ENCODE results near the gene CDK11B.
"Not testable (repeated sequence)": the region's sequence is repeated elsewhere in the genome, so short reads cannot be mapped to it uniquely, and the experiment has no call there.

The CDK11B gene

GRCh38 chr1:1683104-1683905 is 24.5 kb upstream of the CDK11B start:
- DNase-seq (ENCODE audit: low read depth): no peak

- DNase-seq (ENCODE audit: low read depth): no peak
Measured at GRCh38 chr1:1680912-1681273, 22.1 kb upstream of the CDK11B start.

DNA sequence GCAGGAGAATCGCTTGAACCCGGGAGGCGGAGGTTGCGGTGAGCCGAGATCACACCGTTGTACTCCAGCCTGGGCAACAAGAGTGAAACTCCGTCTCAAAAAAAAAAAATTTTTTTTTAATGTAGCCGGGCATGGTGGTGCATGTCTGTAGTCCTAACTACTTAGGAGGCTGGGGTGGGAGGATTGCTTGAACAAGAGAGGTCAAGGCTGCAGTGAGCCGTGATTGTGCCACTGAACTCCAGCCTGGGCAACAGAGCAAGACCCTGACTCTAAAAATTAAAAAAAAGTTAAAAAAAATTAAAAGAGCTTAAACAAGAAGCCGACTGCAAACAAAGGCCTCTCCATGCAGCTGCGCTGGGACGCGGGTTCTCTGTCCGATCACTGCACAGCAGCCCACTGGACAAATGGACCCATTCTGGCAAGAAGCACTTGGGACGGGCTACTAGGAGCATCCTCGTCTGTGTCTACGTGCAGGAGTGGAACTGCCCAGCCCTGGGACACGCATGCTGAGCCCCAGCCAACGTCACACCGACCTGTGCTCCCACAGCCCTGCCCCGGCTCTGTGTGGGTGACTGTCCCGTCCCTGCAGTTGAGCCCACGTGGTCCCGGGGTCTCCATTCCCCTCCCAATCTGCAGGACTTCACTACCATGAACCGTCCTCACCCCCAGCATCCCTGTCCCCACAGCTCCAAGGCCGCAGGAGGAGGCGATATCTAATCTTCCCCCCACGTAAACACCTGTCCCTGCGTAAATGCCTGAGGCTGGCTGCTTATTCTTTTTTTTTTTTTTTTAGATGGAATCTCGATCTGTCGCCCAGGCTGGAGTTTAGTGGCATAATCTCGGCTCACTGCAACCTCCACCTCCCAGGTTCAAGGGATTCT is 21.5 kb upstream of the CDK11B start:
- DNase-seq (ENCODE audit: low read depth): no peak

- DNase-seq (ENCODE audit: low read depth): no peak
Measured at GRCh38 chr1:1678581-1679380, 20.0 kb upstream of the CDK11B start.

DNA sequence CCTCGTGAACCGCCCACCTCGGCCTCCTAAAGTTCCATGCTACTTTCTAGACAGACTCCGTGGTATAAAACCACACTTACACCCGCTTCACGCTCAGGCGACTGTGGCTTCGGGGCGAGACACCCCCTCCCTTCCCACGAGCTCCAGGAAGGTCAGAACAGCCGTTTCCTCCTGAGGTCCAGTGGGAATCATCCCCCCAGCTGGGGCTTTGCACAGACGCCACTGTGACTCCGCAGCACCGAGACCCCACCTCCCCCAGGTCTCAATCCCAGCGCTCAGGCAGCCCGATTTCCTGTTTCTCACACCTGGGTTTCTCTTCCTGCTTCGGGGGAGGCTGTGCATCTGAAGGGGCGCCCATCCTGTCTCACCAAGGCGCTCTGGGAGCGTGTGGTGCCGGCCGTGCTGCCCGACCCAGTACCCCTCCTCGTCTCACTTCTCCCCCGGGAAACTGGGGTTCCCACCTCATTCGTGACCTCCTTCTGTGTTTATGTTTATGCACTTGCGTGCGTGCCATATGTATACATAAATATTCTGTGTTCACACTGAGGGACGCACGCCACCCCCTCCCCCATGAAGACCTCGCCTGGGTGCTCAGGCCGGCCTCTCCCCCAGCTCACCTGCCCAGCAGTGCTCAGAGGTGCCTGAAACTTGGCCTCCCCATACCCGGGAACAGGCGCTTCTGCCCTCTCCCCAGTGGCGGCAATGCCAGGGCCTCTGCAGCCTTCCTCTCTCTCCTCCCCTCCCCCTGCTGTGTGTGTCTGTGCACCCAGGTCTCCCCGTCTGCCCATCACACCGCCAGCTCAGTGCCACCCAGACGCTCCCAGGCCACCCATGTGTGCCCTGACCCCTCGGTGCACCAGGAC is 19.1 kb upstream of the CDK11B start:
- DNase-seq (ENCODE audit: low read depth): no peak

DNA sequence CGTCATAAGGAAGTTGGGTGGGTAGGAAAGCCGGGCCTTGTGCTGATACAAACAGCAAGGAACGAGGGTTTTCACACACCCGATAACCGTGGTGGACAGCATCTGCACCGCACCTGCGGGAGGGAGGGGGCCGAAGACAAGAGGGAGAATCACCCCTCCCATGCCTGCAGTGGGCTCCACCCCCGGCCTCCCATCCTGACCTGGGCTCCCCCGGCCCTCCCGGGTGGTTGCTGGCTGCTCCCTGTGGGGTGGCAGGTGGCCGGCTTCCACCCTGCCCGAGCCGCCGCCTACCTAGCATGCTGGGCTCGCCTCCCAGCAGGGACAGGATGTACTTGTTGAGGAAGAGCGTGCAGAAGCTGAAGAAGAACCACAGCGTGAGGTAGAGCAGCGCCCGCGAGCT is 17.3 kb upstream of the CDK11B start:
- DNase-seq (ENCODE audit: low read depth): not testable (repeated sequence)

- DNase-seq (ENCODE audit: low read depth): not testable (repeated sequence)
Measured at GRCh38 chr1:1675218-1675617, 16.4 kb upstream of the CDK11B start.

DNA sequence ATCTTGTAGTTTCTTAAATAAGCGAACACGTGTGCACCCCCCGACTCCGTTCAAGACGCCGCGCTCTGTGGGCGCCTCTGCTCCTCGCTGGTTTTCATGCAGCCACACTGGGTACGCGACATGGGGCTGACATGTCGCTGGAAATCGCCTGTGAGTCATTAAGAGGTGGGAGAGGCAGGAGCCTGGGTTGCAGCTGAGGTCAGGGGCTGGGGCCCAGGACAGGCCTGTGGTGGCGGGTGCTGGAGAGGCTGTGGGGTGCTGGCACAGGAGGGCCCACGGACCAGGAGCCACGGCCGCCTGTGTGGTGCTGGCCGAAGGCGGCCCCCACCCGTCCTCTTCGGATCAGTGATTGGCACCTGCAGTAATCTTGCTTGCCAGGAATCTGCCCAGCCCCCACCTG is 16.0 kb upstream of the CDK11B start:
- DNase-seq (ENCODE audit: low read depth): not testable (repeated sequence)

- DNase-seq (ENCODE audit: low read depth): no peak
Measured at GRCh38 chr1:1672181-1672965, 13.6 kb upstream of the CDK11B start.

- no peak for DNase-seq (ENCODE audit: low read depth)
Measured at GRCh38 chr1:1671365-1672119, 12.7 kb upstream of the CDK11B start.

GRCh38 chr1:1670866-1671265 is 12.1 kb upstream of the CDK11B start:
- no peak for DNase-seq (ENCODE audit: low read depth)

DNA sequence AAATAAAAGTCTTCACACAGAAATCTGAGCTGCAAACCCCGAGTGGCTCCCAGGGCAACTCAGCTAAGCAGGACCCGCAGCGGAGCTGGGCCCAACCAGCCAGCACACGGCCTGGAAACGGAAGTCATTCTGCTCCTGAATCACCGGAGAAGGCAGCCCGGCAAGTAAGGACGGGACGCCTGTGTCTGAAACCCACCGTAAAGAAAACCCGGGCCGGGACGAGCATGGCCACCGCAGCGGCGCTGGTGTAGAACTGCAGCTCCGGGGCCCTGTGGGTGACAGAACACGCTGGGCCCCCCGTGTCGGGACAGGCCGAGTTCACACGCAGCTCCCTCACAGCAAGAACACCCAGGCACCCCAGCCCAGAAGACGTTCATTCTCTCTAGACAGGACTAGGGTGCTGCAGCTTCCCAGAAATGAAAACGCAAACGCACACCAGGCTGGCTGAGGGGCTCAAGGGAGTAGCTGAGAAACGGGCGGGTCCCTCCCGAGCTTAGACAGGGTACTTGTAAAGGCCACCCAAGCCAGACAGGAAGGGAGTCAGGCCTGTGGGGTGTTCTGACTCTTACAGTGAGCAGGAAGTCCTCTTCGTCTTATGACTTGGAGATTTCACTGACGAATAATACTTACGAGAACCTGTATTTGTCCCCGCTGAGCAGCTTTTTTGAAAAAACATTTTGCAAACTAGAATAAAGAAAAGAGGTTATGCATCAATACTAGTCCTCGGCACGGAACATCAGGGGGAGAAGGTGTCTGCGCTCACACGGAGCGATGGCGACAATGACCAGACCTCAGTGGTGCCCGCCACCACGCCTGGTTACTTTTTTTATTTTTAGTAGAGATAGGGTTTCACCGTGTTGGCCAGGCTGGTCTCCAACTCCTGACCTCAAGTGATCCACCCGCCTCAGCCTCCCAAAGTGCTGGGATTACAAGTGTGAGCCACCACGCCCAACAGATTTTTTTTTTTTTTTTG is 10.9 kb upstream of the CDK11B start:
- DNase-seq (ENCODE audit: low read depth): no peak

GRCh38 chr1:1666526-1666925 is 7.7 kb upstream of the CDK11B start:
- no peak for DNase-seq (ENCODE audit: low read depth)

DNA sequence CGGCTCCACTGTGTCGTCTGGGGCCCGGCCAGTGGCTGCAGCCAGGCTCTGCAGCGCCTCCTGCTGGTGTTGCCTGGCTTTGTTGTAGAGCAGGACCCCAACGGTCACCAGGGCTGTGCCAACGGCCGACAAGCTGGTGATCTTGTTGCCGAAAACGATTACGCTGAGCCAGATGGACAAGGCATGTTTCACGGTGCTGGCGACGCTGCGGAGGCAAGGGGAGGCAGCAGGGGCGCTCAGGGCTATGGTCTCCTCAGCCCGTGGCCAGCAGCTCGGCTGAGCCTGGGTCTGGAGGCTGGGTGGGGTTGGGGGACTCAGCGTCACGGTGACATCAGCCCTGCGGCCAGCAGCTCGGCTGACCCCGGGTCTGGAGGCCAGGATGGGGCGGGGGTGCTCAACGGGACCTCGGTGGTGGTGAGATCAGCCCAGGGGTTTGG is 7.0 kb upstream of the CDK11B start:
- no peak for DNase-seq (ENCODE audit: low read depth)

GRCh38 chr1:1664941-1665814 is 6.4 kb upstream of the CDK11B start:
- no peak for DNase-seq (ENCODE audit: low read depth)

DNA sequence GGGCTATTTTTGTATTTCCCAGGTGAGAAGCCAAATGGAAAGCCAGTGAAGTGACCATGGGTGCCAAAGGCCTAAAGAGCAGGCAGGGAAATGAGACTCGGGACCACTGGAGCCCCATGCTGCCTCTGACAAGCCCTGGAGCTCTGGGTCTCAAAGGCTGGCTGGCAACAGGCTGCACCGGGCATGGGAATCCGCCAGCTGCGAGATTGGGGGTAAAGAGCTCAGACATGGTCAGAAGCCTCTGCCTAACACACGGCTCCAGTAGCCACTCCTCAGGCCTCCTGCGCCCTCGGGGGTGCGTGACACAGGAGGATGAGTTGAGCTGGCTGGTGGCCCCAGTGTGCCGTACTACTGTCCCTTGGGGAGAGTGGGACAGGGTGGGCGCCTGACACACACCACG is 5.5 kb upstream of the CDK11B start:
- not testable (repeated sequence) for DNase-seq (ENCODE audit: low read depth)

DNA sequence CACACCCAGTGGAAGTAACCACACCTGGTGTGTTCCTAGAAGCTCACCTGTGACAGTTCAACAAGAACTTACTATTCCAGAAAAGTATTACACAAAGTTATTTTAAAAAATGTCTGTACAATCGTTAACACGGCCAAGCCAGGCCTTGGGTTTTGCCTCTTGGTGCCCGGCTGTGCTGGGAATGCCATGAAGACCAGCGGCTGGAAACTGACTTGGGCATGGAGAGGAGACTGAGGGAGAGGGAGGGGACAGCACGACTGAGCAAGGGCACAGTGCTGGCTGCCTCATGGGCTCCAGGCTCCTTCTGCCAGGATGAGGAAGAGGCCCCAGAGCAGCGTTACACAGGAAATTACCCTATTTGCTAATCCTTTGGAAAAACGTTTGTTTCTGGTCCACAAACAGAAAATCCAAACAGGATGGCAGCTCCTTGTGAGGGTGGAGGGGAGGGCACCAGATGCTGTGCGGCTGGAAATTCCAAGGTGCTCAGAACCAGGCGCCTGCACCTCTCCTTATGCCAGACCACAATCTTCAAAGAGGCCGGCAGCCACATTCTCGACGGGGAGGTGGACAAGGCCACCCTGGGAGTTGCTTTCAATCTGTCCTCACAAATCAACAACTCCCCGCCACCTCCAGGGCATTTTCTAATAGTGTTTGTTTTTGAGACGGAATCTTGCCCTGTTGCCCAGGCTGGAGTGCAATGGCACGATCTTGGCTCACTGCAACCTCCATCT is 4.2 kb upstream of the CDK11B start:
- DNase-seq (ENCODE audit: low read depth): not testable (repeated sequence)

Data from CMK (cell line).